ENCODE measurements around the gene NRCAM.

NRCAM gene

GRCh38 chr7:108372618-108373017 is 83.6 kb downstream of the NRCAM start:
- H3K27ac ChIP-seq = no peak overlapping the region
- TF ChIP-seq ZFX (IDR thresholded peaks at IDR 0.05) (no peak), CTCF (conservative IDR thresholded peaks at IDR 0.05) (no peak)

GRCh38 chr7:108370616-108371015 is 85.6 kb downstream of the NRCAM start:
- no peak overlapping the region for H3K27ac ChIP-seq
- no peak for TF ChIP-seq CTCF (conservative IDR thresholded peaks at IDR 0.05)
- no peak for TF ChIP-seq ZFX (IDR thresholded peaks at IDR 0.05)

- TF ChIP-seq CTCF (conservative IDR thresholded peaks at IDR 0.05) (no peak), ZFX (IDR thresholded peaks at IDR 0.05) (no peak)
- H3K27ac ChIP-seq = no peak overlapping the region
Observed at GRCh38 chr7:108368466-108368865, 87.8 kb downstream of the NRCAM start.

GRCh38 chr7:108367946-108368345 is 88.3 kb downstream of the NRCAM start:
- H3K27ac ChIP-seq = no peak overlapping the region
- no peak for TF ChIP-seq ZFX (IDR thresholded peaks at IDR 0.05)
- TF ChIP-seq CTCF (conservative IDR thresholded peaks at IDR 0.05) = no peak

- no peak overlapping the region for H3K27ac ChIP-seq
- no peak for TF ChIP-seq CTCF (conservative IDR thresholded peaks at IDR 0.05)
- TF ChIP-seq ZFX (IDR thresholded peaks at IDR 0.05) = no peak
Observed at GRCh38 chr7:108367314-108367713, 88.9 kb downstream of the NRCAM start.

GRCh38 chr7:108363659-108364058 is 92.6 kb downstream of the NRCAM start:
- TF ChIP-seq ZFX (IDR thresholded peaks at IDR 0.05) (no peak), CTCF (conservative IDR thresholded peaks at IDR 0.05) (no peak)
- H3K27ac ChIP-seq = no peak overlapping the region

- TF ChIP-seq CTCF (conservative IDR thresholded peaks at IDR 0.05) = no peak
- no peak for TF ChIP-seq ZFX (IDR thresholded peaks at IDR 0.05)
- H3K27ac ChIP-seq = no peak overlapping the region
Observed at GRCh38 chr7:108360058-108360800, 96.0 kb downstream of the NRCAM start.

Measured in C4-2B (cell line).